HepG2 (cell line): ENCODE measurements around the gene DPH3.

ENCODE experiments used
- JUND ChIP-seq: sonication (generic); formaldehyde crosslinking; IDR thresholded peaks from 2 replicates; pipeline ENCODE4 v1.8.0; 2022; ENCODE audit warnings: mild to moderate bottlenecking, missing genetic modification reagents
- MTF1 ChIP-seq: sonication (generic); formaldehyde crosslinking; IDR thresholded peaks from 2 replicates; pipeline ENCODE4 v1.5.0; 2020; ENCODE audit warnings: missing genetic modification reagents
- PCBP2 ChIP-seq: fragments of 200-400 bp; formaldehyde crosslinking; optimal IDR thresholded peaks from 2 replicates; pipeline ENCODE3; 2018; ENCODE audit warnings: low read length, low read depth; ENCODE audit not compliant: poor library complexity, severe bottlenecking
- TF ChIP-seq, protein P1 (sequence below), 2 experiments: IDR thresholded peaks; 2 replicates each; pipeline ENCODE4 v1.6.1; 2011 to 2012; ENCODE audit warnings: low read length in 2 of 2, borderline replicate concordance in 1 of 2, low read depth in 1 of 2, mild to moderate bottlenecking in 1 of 2, moderate library complexity in 1 of 2
- TF ChIP-seq, protein P2 (sequence below): sonication (generic); formaldehyde crosslinking; IDR thresholded peaks from 2 replicates; pipeline ENCODE4 v1.5.0; 2020; ENCODE audit warnings: mild to moderate bottlenecking, missing genetic modification reagents, moderate library complexity

DNA sequence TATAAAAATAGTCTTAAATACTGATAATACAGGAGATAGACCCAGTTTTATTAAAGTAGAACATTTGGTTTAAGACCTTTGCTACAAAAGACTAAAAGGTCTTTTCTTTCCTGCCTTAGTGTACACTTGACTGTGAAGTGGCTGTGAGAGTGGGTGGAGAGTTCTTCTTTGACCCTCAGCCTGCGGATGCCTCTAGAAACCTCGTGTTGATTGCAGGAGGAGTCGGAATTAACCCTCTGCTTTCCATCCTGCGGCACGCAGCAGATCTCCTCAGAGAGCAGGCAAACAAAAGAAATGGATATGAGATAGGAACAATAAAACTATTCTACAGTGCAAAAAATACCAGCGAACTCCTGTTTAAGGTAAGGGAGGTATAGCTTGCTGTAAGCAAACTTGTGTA, 36.8 kb upstream of the DPH3 start:
- TF ChIP-seq, protein P1, sequence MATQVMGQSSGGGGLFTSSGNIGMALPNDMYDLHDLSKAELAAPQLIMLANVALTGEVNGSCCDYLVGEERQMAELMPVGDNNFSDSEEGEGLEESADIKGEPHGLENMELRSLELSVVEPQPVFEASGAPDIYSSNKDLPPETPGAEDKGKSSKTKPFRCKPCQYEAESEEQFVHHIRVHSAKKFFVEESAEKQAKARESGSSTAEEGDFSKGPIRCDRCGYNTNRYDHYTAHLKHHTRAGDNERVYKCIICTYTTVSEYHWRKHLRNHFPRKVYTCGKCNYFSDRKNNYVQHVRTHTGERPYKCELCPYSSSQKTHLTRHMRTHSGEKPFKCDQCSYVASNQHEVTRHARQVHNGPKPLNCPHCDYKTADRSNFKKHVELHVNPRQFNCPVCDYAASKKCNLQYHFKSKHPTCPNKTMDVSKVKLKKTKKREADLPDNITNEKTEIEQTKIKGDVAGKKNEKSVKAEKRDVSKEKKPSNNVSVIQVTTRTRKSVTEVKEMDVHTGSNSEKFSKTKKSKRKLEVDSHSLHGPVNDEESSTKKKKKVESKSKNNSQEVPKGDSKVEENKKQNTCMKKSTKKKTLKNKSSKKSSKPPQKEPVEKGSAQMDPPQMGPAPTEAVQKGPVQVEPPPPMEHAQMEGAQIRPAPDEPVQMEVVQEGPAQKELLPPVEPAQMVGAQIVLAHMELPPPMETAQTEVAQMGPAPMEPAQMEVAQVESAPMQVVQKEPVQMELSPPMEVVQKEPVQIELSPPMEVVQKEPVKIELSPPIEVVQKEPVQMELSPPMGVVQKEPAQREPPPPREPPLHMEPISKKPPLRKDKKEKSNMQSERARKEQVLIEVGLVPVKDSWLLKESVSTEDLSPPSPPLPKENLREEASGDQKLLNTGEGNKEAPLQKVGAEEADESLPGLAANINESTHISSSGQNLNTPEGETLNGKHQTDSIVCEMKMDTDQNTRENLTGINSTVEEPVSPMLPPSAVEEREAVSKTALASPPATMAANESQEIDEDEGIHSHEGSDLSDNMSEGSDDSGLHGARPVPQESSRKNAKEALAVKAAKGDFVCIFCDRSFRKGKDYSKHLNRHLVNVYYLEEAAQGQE (IDR thresholded peaks at IDR 0.05; ENCODE audit: borderline replicate concordance in 1 of 2, low read depth in 1 of 2, low read length in 2 of 2): no peak
- TF ChIP-seq JUND (no peak), PCBP2 (no peak), MTF1 (CRISPR knock-in tag) (no peak)
- TF ChIP-seq, protein P2, sequence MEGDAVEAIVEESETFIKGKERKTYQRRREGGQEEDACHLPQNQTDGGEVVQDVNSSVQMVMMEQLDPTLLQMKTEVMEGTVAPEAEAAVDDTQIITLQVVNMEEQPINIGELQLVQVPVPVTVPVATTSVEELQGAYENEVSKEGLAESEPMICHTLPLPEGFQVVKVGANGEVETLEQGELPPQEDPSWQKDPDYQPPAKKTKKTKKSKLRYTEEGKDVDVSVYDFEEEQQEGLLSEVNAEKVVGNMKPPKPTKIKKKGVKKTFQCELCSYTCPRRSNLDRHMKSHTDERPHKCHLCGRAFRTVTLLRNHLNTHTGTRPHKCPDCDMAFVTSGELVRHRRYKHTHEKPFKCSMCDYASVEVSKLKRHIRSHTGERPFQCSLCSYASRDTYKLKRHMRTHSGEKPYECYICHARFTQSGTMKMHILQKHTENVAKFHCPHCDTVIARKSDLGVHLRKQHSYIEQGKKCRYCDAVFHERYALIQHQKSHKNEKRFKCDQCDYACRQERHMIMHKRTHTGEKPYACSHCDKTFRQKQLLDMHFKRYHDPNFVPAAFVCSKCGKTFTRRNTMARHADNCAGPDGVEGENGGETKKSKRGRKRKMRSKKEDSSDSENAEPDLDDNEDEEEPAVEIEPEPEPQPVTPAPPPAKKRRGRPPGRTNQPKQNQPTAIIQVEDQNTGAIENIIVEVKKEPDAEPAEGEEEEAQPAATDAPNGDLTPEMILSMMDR: no peak
